ENCODE data around the gene NDUFC1.
"Not testable (repeated sequence)": the region's sequence is repeated elsewhere in the genome, so short reads cannot be mapped to it uniquely, and the experiment has no call there.

Gene NDUFC1

DNA sequence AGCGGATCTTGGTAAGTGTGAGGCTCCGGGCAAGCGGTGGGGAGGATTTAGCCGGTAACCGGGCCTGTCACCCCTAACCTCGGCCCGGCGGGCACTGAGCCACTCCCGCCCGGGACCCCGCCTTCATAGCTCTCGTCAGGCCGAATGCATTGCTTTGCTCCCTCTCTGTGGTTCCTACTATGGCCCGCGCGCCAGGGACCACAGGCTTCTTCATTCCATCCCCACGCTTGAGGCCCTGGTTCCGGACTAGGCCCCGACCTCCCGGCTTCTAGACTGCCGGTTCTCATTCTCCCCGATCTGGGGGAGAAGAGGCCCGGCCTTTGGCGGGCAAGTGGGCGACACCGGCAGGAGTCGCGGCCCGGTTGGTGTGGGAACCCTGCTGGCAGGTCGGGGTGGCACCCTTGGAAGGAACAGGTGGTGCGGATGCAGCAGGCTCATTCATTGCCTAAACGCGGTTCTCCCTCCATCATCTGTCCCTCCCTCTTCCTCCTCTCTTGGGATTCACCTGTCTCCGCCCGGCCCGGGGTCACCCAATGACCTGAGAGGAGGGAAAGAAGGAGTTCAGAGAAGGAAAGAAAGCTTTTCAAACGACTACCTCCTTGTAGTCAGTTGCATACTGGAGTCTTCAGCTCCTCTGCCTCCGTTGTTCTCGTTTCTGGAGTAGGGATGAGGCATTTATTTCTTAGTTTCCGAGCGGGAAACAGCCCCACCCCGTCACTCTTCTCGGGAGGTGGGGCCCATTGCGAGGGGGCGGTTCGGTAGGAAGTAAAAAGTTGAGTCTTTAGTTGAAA, at the start of gene NDUFC1:
NDUFC1 (minus strand) TSS at position 657 of the 791 bp plus-strand sequence. CDS start 6,679 bp downstream, outside the sequence.
- DNase-seq (ENCODE audit: low spot score) = peak; percentile 77

DNA sequence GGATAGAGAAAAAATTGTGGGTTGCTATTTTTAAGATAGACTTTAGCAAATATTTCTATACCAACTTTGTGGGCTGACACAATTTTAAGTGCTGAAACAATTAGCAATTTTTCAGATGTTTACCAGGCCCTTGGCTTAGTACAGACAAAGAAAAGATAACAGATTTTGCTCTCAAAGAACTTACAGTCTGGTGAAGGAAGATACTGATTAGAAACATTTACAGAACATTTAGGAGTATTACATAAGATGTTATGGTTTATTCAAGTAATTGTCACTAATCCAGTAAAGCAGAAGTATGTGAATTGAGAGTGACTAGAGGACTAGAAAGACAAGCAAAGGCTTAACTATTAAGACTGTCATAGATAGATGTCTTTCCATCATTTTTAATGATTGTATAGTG, 35.3 kb upstream of the NDUFC1 start:
- DNase-seq (ENCODE audit: low spot score) = no peak

DNA sequence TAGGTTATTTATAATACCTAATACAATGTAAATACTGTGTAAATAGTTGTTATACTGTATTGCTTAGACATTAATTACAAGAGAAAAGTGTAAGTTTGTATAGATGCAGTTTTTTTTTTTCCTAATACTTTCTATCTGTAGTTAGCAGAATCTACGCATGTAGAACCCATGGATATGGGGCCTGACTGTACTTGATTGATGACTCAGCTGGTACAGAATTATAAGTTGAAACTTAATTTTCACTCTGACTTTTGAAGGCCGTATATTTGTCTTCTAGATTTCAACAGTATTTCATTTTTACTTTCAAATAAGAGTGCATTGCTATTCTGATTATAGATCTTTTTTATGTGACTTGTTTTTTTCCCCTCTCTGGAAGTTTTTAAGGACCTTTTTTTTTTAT, 30.8 kb upstream of the NDUFC1 start:
- DNase-seq (ENCODE audit: low spot score) = no peak

DNA sequence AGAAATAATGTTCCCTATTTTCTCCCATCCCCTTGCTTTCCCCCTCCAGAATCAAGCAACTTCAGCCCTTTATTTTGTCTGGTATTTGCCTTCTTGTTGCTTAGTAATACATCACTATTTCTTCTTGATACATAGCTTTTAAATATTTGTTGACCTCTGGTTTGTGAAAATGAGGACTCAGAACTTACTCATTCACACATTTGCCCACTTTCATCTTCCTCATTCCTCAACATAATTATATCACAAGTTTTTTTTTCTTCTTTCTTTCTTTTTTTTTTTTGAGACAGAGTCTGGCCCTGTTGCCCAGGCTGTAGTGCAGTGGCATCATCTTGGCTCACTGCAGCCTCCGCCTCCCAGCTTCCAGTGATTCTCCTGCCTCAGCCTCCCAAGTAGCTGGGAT, 28.9 kb upstream of the NDUFC1 start:
- no peak for DNase-seq (ENCODE audit: low spot score)

DNA sequence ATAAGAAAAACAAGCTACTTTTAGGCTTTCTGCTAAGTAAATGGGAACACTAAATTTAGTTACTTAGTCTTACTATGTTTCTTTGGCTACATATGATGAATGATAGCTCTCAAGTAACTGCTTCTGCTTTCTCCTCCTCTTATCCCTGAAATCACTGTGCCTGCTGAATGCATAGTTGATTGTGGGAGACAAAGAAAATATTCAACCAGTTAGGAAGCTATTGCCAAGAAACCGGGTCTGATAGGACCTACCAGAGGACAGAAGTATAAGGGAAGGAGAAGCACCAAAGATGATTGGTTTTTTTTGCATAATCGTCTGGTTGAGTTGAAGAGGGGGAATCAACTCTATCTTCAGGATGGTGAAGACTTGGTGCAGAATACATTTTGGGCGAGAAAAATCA, 28.0 kb upstream of the NDUFC1 start:
- DNase-seq (ENCODE audit: low spot score) = no peak

DNA sequence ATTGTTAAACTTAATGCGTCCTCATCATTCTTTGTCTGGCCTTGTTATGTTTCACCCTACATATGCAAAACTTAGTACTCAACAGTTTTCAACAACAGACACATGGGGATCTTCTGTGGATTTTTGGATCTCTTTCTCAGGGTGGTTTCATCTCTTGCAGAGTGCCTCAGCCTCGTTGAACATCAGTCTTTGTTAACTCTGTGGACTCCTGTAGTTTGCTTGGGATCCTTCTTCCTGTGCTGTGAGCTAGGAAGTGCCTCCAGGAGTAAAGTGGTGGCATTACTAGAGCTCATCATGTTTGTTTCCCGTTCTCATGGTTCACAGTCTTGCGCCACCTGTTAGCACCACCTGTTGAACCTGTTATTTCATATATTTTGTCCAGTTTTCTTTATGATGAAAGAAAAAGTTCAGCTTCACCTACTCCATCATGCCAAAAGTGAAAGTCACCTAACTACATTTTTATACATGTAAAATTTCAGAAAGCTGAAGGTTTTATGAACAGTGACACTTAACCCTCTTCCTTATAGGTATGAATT, 27.5 kb upstream of the NDUFC1 start:
- DNase-seq (ENCODE audit: low spot score) = no peak

DNA sequence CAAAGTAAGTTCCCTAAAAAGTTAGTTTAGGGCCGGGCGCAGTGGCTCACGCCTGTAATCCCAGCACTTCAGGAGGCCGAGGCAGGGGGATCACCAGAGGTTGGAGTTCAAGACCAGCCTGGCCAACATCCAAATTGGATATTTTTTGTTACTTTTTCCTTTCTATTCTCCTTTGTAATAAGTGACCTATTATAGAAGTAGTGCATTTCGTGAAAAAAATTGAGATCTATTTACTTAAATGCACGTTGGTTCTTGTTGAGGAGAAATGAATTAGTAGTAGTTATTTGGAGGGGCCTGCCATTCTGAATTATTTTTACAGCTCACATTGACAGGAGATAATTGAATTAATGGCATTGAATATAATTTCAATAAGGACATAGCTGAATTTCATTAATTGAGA, 22.3 kb upstream of the NDUFC1 start:
- DNase-seq (ENCODE audit: low spot score) = no peak

DNA sequence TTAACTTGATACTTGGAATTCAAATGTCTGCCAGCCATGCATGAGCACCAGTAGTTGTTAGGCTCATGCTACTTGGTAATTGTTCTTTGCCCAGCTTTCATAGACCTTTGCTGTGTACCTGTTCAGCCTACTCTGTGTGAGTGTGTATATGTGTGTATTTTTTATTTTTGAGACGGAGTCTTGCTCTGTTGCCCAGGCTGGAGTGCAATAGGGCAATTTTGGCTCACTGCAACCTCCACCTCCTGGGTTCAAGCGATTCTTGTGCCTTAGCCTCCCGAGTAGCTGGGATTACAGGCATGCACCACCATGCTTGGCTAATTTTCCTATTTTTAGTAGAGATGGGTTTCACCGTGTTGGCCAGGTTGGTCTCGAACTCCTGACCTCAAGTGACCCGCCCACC, 20.3 kb upstream of the NDUFC1 start:
- not testable (repeated sequence) for DNase-seq (ENCODE audit: low spot score)

DNA sequence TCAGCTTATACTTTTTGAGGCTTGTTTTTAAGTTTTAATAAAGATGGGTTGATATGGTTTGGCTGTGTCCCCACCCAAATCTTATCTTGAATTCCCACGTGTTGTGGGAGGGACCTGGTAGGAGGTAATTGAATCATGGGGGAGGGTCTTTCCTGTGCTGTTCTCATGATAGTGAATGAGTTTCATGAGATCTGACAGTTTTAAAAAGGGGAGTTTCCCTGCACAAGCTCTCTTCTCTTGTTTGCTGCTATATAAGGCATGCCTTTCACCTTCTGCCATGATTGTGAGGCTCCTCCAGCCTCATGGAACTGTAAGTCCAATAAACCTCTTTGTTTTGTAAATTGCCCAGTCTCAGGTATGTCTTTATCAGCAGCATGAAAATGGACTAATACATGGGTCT, 19.8 kb upstream of the NDUFC1 start:
- not testable (repeated sequence) for DNase-seq (ENCODE audit: low spot score)

DNA sequence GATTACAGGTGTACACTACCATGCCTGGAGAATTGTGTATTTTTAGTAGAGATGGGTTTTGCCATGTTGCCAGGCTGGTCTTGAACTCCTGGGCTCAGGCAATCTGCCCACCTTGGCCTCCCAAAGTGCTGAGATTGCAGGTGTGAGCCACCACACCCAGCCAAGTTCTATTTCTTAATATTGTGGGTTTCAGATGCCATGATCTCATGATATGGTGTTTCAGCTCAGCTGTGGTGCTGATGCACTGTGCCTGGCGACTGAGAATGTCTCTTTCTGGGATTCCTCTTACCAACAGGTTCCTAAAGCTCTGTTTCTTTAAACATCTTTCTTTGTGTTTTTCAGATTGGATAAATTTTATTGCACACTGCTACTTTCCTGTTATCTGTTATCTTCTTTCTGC, 17.3 kb upstream of the NDUFC1 start:
- no peak for DNase-seq (ENCODE audit: low spot score)

DNA sequence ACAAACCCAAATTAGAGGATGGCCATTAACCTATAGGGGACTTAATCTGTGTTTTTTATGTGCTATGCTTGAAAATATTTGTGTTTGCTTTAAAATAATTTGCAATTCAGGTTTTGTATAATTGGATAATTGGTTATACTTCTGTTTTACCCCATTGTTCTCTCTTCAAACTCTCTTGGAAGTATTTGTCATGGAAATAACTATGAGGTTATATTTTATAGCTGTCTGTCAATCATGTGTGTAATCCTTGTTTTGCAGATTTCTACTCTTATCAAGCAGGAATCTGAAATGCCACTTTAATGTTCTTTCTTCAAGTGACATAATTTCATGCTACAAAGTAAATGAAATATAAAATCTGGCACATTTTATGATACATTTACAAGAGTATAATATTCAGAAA, 15.4 kb upstream of the NDUFC1 start:
- DNase-seq (ENCODE audit: low spot score) = no peak

DNA sequence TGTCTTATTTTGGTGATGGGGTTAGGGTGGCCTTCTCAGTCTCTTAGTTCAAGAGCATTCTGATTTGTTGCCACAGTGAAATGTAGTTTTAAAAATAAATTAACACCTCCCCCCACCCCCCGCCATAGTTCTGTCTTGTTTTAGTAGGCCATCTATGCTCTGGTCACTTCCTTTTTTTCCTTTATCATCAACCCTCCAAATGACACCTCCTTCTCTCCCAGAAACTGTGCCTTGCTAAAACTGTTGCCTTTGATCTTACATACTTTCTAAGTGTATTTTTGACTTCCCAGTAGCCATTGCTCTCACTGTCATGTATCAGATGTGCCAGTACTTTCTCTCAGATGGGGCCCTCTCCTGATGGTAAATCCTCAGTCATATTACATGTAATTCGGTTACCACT, 14.5 kb upstream of the NDUFC1 start:
- DNase-seq (ENCODE audit: low spot score) = no peak

DNA sequence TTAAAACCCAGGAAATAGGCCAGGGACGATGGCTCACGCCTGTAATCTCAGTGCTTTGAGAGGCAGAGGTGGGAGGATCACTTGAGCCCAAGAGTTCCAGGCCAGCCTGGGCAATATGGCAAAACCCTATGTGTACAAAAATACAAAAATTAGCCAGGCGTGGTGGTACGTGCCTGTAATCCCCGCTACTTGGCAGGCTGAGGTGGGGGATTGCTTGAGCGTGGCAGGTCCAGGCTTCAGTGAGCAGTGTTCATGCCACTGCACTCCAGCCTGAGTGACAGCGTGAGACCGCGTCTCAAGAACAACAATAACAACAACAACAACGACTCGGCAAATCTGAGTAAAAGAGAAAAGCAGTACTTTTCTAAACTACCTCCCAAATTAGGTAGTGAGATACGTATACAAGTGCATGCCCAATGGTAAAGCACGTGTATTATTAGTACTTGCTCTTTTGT, 13.0 kb upstream of the NDUFC1 start:
- DNase-seq (ENCODE audit: low spot score) = peak; percentile 31

DNA sequence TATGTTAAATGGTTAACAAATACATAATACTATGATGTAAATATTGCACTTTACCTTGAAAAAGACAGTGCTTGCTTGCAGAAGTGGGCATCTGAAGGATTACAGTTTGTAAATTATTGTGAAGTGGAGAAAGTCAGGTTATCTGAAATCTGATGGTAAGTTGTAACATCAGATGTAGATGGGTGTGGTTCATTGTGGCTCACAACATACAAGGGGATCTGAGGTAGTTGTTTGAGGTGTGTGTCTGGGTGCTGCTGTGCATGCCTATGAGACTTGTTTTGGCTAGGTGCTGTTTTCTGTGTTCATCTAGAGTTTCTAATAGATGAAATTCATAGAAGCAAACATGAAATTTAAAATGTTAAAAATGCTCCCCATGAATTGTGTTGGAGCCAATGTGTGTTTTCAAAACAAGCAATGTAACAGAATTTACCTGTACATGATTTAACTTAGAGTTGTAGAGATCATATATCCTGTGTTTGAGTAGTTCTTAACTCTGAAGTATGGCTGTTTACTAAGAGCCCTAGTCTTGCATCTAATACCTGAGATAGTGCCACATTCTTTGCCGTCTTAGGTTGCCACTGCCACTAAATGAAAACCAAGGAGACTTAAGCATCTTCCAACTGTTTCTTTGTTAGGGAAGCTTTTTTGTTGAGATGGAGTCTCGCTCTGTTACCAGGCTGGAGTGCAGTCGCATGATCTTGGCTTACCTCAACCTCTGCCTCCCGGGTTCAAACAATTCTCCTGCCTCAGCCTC, 11.9 kb upstream of the NDUFC1 start:
- no peak for DNase-seq (ENCODE audit: low spot score)

DNA sequence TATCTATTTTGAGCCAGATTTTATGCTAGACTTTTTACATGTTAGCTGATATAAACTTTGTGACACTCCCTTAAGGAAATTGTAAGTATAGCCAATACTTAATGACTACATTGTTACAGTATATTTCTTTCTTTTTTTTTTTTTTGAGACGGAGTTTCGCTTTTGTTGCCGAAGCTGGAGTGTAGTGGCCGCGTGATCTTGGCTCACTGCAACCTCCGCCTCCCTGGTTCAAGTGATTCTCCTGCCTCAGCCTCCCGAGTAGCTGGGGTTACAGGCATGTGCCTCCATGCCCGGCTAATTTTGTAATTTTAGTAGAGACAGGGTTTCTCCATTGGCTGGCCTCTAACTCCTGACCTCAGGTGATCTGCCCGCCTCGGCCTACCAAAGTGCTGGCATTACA, 11.1 kb upstream of the NDUFC1 start:
- not testable (repeated sequence) for DNase-seq (ENCODE audit: low spot score)

DNA sequence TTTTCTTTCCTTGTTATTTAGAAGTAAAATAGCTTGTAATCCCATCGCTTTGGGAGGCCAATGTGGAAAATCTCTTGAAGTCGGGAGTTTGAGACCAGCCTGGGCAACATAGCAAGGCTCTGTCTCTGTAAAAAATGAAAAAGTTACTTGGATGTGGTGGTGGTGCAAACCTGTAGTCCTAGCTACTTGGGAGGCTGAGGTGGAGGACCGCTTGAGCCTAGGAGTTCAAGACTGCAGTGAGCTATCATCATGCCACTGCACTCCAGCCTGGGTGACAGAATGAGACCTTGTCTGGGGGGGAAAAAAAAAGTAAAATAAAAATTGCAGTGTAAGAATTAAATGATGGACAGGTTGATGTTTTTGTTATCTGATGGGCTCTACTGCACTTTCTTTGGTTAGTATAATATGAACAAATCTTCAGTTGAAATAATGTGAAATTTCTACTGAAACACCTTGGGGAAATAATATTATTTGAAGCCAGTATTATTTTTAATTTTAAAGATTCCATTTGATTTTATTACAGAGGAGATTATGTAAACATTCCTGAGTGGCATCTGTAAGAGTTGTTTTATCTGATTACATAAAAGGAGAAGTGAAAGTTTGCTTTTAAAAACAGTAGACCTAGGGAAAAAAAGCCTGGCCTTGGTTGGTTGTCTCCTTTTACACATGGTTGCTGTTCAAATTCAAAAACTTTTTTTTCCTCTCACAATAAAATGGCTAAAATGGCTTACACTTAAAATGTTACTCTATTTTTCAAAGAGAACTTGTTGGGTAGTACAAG, 10.5 kb upstream of the NDUFC1 start:
- DNase-seq (ENCODE audit: low spot score) = peak; percentile 31

DNA sequence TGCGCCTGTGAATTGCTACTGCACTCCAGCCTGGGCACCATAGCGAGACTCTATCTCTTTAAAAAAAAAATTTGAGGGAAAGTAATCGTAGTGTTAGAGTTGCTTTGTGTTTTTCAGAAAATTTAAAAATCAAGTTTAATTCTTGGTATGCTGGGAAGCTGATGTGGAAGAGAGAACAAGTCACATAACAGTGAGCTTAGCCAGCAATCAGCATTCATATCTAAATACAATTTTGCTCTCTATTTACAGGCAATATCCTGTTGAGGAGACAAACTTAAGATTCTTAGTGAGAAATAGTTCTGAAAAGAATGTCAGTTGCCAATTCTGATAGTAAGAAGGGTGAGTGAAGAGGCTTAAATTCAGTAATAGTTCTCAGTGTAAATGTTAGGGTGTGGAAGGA, 9.6 kb upstream of the NDUFC1 start:
- DNase-seq (ENCODE audit: low spot score) = no peak

DNA sequence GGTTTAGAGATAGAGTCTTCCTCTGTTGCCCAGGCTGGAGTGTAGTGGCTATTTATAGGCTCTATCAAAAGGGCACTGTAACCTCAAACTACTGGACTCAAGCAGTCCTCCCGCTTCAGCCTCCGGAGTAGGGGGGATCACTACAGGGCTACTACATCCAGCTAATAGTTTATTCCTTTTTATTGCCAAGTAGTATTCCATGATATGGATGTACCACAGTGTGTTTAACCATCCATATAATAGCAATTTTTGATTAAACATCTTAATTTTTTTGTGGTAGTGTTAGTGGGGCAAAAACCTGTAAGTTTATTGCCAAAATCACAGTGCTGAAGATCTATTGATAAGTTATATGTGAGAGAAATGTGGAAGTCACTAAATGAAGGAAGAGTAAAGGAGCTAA, 2.6 kb upstream of the NDUFC1 start:
- DNase-seq (ENCODE audit: low spot score) = no peak

DNA sequence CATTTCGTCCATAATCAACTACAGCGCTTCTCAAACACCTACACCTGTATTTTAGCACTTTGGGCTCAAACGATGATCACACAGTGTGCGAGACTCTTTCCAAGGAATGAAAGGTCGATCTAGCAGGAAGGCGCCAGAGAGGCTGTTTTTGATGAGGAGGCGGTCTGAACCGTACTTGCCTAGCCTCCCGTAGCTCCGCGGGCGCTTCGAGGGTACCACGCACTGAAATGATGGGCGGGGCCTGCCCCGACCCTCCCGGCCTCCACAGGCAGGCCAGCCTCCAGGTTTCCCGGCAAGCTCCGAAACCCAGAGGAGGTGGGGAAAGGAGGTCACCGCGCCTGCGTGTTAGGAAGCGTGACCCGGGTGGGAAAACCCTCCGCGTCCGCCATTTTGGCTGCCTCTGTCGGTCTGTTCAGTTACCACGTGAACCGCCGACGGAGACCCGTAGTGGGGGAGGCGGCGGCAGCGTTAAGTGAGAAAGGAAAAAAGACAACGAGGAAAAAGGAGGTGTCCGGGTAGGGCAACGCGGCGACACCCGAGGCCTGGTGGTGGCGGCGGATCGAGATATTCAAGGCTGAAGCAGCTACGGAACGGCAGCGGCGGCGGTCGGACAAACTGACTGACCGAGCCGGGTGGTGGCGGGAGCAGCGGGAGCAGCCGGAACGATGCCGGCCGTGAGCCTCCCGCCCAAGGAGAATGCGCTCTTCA, 1.0 kb downstream of the NDUFC1 start, which contains the start of gene NAA15:
NAA15 (plus strand) TSS at position 393 of the 708 bp plus-strand sequence; CDS start at position 666, 273 bp downstream.
- DNase-seq (ENCODE audit: low spot score) = peak; percentile 96

DNA sequence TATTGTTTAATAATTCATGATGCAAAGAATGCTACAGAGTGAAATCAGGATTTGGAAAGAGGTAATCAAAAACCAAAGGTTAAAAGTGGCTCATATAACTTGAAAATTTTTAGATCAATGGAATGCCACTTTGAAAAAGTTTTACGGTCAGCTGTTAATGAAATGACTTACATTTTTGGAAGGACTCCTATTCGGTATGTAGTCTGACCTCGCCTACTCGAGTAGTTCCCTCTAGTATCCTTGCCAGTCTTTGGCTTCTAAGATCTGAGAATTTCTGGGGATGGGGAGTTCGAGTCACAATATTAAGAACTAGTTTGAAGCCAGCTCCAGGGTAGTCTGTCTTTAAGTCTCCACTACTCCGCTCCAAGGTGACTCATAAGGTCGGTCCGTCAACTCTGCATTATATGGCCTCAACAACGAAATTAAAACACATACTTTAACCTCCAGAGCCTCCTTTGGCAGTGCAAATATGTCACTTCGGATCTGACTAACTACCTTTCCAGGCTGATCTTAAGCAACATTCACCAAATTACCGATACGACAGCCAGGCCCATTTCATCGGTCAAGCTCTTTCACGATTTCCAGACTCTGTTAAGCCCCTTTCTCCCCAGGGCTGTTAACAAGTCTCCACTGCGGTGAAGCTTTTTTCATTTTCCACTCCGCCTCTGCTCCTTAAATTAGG, 1.7 kb downstream of the NDUFC1 start:
- DNase-seq (ENCODE audit: low spot score) = no peak

DNA sequence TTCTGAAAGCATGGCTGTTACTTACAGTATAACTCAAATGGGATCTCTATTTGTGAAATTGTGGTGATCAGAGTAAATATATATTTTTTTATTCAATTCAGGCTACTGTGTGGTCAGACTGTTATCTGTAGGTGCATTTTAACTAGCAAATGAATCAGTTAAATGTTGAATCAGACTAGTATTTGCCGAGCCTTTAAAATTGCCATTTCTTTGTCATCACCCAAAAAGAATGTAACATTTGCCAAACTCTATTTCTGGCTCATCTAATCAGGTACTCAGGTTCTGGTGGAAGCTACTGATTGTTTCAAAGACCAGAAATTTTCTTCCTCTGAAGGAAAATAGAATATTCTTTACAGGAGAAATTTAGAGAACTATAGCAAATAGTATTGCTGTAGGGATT, 2.7 kb downstream of the NDUFC1 start:
- DNase-seq (ENCODE audit: low spot score) = no peak

Measured in germinal center (tissue), 1 donor.